Glomerular endothelial cell (primary cell): ENCODE measurements around the gene PAX2. TPM values are rescaled to one million over a fixed set of nuclear protein-coding genes. Genes with fewer than 3 reads are reported as not detected.
"Not testable (repeated sequence)": the region's sequence is repeated elsewhere in the genome, so short reads cannot be mapped to it uniquely, and the experiment has no call there.

Experiments used
- DNase-seq: peaks from one replicate; pipeline ENCODE4 v3.0.0-alpha.2; 2011; ENCODE audit warnings: low read depth, low spot score; ENCODE audit errors: extremely low read depth
- total RNA-seq: library from RNA; depleted of rRNA; stranded (reverse); fragments of >200 nt; gene quantifications from 2 replicates; pipeline ENCODE4 v1.2.3, GENCODE V29; 2015

The PAX2 gene
- total RNA-seq = 3.2 and 3.9 TPM in 2 replicates

- DNase-seq = no peak
Measured at GRCh38 chr10:100744987-100745881, at the start of gene PAX2. TSS of gene PAX2 (plus strand) at chr10:100745582. CDS start at chr10:100746261, 679 bp downstream.

DNA sequence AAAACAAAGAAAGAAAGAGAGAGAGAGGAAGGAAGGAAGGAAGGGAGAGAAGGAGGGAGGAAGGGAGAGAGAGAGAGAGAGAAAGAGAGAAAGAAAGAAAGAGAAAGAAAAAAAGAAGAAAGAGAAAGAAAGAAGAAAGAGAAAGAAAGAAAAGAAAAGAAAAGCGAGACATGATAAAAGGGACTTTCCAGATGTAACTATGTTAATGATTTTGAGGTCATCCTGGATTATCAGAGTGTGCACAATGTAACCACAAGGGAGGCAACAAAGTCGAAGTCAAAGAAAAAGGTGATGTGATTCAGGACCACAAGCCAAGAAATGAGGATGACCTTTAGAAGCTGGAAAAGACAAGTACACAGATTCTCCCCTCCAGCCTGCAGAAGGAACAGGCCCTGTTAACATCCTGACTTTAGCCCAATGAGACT, 48.9 kb upstream of the PAX2 start:
- no peak for DNase-seq

GRCh38 chr10:100697070-100697469, 48.3 kb upstream of the PAX2 start:
- DNase-seq = no peak

DNA sequence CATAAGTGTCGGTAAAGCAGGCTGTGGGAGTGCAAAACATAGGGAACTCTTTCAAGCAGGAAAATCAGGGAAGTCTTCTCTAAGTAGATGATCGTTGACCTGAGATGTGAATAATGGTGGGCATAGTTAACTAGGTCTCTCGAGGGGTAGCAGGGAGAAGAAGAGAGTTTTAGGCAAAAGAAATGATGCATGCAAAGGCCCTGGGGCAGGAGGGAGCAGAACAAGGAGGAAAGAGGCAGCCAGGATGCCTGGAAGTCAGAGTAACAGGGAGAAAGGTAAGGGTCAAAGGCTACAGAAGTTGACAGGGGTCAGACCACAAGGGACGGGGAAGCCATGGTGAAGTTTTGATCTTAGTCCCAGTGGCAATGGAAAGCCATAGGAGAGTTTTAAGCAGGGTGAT, 47.8 kb upstream of the PAX2 start:
- DNase-seq = no peak

- not testable (repeated sequence) for DNase-seq
Measured at GRCh38 chr10:100701704-100702103, 43.7 kb upstream of the PAX2 start.

- DNase-seq = no peak
Measured at GRCh38 chr10:100705139-100705538, 40.2 kb upstream of the PAX2 start.

DNA sequence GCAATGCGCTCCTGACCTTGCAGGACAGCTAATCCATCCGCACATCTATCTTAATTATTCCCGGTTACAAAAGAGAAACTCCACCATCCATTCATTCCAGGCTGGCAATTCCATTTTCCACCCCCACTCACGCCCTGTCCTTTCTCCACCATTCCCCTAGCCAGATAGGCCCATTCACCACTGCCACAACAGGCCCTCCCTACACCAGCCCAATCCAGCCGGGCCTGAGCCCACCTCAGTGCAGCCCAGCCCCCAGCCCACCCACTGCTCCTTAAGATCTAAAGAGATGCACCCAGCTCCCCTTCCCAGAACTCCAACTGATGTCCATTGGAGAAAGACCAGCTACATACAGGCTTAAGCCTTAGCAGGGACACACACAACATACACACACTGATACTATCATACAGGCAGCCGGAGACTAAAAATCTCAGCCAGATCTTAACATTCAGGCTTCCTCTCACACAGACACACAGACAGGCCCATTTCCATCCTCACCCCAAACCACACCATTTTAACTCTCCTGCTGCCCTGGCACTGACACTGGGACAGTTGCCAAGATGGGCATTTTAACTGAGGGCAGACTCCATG, 38.0 kb upstream of the PAX2 start:
- DNase-seq = no peak

- no peak for DNase-seq
Measured at GRCh38 chr10:100709146-100710082, 36.0 kb upstream of the PAX2 start.

DNA sequence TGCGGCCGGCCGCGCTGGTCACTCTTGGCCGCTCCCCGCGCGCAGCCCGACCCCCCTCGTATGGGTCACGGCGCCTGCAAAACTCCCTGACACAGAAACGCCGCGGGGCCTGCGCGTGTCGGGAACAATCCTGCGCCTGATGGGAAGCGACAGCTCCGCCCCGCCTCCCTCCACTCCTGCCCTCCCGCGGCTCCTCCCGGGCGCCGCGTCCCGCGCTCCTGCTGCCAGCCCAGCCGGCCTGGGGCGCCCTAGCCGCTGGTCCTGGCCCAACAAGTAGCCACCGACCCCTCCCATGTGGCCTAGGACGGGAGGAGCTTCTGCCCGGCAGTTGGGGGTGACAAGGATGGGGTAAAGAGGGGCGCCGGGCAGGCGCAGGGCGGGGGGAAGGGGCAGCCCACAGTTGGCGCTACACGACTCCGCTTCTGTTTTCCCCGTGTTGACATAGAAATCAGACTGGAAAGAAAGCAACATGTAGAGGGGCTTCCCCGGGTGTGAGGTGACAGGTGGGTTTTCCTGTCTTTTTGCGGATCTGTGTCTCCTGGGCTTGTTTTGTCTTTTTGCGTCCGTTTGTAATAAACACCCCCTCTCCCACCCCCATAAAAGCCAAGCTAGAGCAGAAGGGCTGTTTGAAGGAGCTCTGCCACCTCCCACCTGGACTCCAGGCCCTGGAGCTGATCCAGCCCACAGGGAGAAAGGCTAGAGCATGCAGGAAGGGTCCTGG, 35.1 kb upstream of the PAX2 start:
- no peak for DNase-seq

GRCh38 chr10:100713049-100713858, 32.1 kb upstream of the PAX2 start:
- DNase-seq = no peak

DNA sequence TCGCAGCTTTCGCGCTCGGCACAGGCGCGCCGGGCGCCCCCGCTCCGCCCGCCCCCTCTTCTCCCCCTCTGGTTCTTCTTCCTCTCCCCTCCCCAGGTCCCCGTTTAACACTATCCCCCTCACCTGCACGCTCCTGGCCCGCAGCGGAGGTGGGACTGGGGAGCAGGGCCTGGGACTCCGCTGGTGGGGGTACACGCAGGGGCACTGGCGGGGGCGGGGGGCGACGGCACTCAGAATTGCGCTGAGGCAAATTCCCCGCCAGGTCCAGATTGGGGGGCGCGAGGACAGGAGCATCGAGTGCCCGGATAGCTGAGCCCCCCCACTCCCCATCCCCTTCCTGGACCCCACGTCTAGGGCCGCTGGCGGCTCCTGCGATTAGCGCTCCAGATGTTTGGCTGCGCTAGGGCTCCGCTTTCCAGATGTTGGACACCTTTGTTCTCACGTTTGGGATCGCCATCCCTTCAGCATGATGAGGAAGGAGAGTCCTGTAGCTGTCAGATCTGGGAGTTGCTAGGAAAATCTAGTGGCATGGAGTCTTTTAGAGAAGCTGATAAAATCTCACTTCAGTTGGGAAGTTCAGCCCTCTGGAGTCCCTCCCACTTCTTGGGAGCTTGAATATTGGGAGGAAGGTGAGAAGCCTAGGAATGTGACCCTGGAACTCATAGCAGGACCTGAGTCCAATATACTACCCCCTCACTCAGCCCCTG, 31.4 kb upstream of the PAX2 start:
- no peak for DNase-seq

DNA sequence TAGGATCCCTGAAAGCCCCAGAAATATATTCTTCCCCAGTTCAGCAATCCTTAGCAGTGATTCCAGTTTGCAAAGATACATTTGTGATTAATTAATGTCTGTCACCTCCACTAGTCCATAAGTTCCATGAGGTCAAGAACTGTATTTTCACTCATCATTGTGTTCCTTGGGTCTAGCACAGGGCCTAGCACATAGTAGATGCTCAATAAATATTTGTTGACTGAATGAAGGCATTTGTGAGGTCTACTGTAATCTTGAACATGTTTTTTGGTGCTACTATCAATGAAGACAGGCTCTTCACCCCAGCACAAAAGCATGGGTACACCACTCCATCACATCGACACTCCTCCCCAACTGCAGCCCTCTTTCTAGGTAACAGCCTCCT, 30.8 kb upstream of the PAX2 start:
- no peak for DNase-seq

DNA sequence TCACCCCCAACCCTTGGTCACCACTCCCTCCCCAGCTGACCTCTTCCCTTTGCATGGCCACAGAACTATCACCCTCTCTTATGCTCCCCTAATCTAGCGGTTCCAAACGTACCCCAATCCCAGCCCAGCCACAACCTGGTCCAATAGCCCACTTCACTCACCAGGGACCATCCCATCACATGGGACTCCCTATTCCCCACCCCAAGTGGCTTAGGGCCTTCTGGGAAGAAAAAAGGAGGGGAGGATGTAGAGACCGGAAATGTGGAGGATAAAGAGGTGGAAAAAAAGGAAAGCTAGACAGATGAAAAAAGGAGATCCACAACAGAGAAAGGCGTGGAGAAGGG, 30.3 kb upstream of the PAX2 start:
- DNase-seq = no peak

GRCh38 chr10:100715445-100716385, 29.7 kb upstream of the PAX2 start:
- DNase-seq = no peak

DNA sequence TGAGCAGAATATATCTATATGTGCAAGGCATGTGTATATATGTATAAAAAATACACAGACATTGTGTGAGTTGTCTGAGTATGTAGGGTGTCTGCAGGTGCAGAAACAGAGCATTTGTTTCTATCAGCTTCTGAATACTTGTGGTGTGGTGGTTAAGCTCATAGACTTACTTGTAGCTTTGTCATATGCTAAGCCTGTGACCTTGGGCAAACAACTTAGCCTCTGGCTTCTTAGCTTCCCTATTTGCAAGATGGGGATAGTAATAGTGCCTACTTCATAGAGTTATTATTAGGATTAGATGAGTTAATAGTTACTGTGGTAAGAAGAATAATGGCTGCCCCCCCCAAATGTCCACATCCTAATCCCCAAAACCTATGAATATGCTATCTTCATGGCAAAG, 28.2 kb upstream of the PAX2 start:
- DNase-seq = no peak

DNA sequence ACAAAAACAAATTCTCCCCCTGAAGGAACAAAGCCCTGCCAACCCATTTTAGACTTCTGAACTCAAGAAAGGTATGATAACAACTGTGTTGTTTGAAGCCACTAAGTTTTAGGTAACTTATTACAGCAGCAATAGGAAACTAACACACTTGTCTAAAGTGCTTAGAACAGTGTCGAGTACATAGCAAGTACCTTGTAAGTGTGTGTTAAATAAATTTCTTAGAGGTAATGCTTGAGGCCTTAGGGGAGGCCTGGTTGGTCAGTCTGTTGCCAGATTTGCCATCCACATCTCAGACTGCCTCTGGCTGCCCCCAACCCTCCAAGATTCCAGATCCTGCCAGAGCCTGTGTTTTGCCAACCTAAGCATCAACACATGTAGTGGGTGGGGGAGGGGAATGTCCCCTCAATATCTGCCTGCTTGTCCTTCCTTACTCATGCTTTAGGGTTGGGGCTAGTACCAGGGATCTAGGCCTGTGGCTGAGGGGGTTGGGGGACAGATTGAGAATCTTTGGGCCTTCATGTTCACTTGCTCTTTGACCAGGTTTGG, 27.1 kb upstream of the PAX2 start:
- DNase-seq = no peak

- no peak for DNase-seq
Measured at GRCh38 chr10:100723180-100723579, 22.2 kb upstream of the PAX2 start.
